Measurements from ENCODE around the gene PHACTR1.

- no peak for TF ChIP-seq CTCF (IDR thresholded peaks at IDR 0.05; ENCODE audit: insufficient read depth, low read depth, low read length)
- TF ChIP-seq EZH2 (IDR thresholded peaks at IDR 0.05; ENCODE audit: insufficient read depth, low read length) = no peak
Observed at GRCh38 chr6:12976366-12976765, 259.8 kb downstream of the PHACTR1 start.

All from astrocyte (in vitro differentiated cells and primary cell).